ENCODE data around the gene CACNB3. TPM values are rescaled to one million over a fixed set of nuclear protein-coding genes. Genes with fewer than 3 reads are reported as not detected.

Gene CACNB3
- total and polyA plus RNA-seq, 2 of the 8 experiments (the other 6 are each of a cell fraction or from before 2014, with no cell fraction given) = 12.5 to 16.0 TPM

- no peak overlapping the region for H3K27ac ChIP-seq (ENCODE audit: low read depth, low read length)
- H3K27me3 ChIP-seq (replicated peaks in 1 of 4; ENCODE audit: control insufficient read depth in 3 of 4, extremely low read depth in 1 of 4, insufficient read depth in 3 of 4, low read length in 3 of 4) = no peaks in the 10 kb centered on the region
- H4K5ac ChIP-seq (ENCODE audit: insufficient read length, low read depth, low read length) = no peak overlapping the region
- FAIRE-seq (peak; percentile 93), DNase-seq (ENCODE audit: low read depth in 1 of 2, low spot score in 2 of 2) (peak in 1 of 2 experiments; percentile 90)
- H3K9ac ChIP-seq (replicated peaks in 1 of 4; ENCODE audit: extremely low read depth in 1 of 4, low read depth in 3 of 4, low read length in 3 of 4) = no peak overlapping the region
- CTCF ChIA-PET (ENCODE audit: partially characterized antibody) = interaction anchor here (0.5 to 11.1 kb wide), 39 partner anchors 10 to 640 kb away, joined by 3 to 205 read pairs (median 4); no protein-coding TSS in a partner anchor
- H3K23me2 ChIP-seq (ENCODE audit: low read depth, low read length) = no peaks in the 10 kb centered on the region
- 0 out of 4 replicates have a peak overlapping the region, but pooled peaks of 1 of the 2 experiments have one; percentile 7 for H3K4me2 ChIP-seq (ENCODE audit: insufficient read depth in 1 of 2, low read depth in 2 of 2, low read length in 2 of 2)
- POLR2A ChIA-PET (ENCODE audit: partially characterized antibody) = interaction anchor here (0.7 to 2.1 kb wide), 6 partner anchors 17 to 113 kb away, joined by 3 to 4 read pairs (median 3); partner anchors contain the start of gene KANSL2
- peak overlapping the region; percentile 87; the same call in 1 of the 2 replicates for H2AFZ ChIP-seq (ENCODE audit: low read length)
- H2BK120ac ChIP-seq (replicated peaks; ENCODE audit: low read depth, low read length) = no peak overlapping the region
- no peak overlapping the region for H2BK20ac ChIP-seq (ENCODE audit: low read length)
- H2BK15ac ChIP-seq (ENCODE audit: low read length) = no peak overlapping the region
- no peak overlapping the region for H3K4ac ChIP-seq (replicated peaks; ENCODE audit: insufficient read length, low read depth, low read length)
- no peak overlapping the region for H3K23ac ChIP-seq (ENCODE audit: insufficient read length)
- H3K79me1 ChIP-seq (ENCODE audit: low read depth, low read length) = no peaks in the 10 kb centered on the region
- H3K18ac ChIP-seq (ENCODE audit: extremely low read depth, low read length) = 0 out of 2 replicates have a peak overlapping the region, but pooled peaks have one; percentile 26
- H2AK5ac ChIP-seq (ENCODE audit: low read depth, low read length) = no peak overlapping the region
- H3K9me3 ChIP-seq (ENCODE audit: insufficient read depth in 2 of 2, low read depth in 1 of 2, low read length in 1 of 2) = no peaks in the 10 kb centered on the region
- no peak overlapping the region for H3K56ac ChIP-seq (replicated peaks; ENCODE audit: insufficient read length, low read depth, low read length)
- H2BK5ac ChIP-seq (ENCODE audit: low read depth, low read length) = no peak overlapping the region
- no peak overlapping the region for H4K8ac ChIP-seq (ENCODE audit: extremely low read depth, insufficient read depth, low read length)
- H3K4me3 ChIP-seq (ENCODE audit: extremely low read depth in 1 of 4, insufficient read depth in 2 of 4, low read depth in 3 of 4, low read length in 4 of 4) = no peak overlapping the region
- H4K91ac ChIP-seq (replicated peaks; ENCODE audit: insufficient read length, low read length) = no peak overlapping the region
- H3K79me2 ChIP-seq (ENCODE audit: control insufficient read depth in 1 of 2, insufficient read depth in 2 of 2, low read length in 2 of 2) = no peaks in the 10 kb centered on the region
- no peaks in the 10 kb centered on the region for H3K36me3 ChIP-seq (ENCODE audit: control insufficient read depth in 2 of 4, insufficient read depth in 4 of 4, low read length in 3 of 4)
- no peak overlapping the region for H3K14ac ChIP-seq (ENCODE audit: insufficient read length)
- no peak overlapping the region; the same call in 1 of the 2 replicates for H2BK12ac ChIP-seq (ENCODE audit: low read depth, low read length)
- WGBS, 2 experiments (ENCODE audit: extremely low coverage in 1 of 2, insufficient coverage in 1 of 2, insufficient read length in 1 of 2, insufficient replicate concordance in 2 of 2, low coverage in 1 of 2, low lambda C conversion rate in 2 of 2, missing lambda C conversion rate in 1 of 2) = 27% methylated on average over 12 of the region's 12 CpGs; no CpG with 5 or more reads in 1 of the 2 experiments
- H3K4me1 ChIP-seq (replicated peaks in 1 of 4; ENCODE audit: control insufficient read depth in 3 of 4, insufficient read depth in 4 of 4, low read length in 3 of 4) = no peaks in the 10 kb centered on the region
- H4K20me1 ChIP-seq (replicated peaks in 1 of 2; ENCODE audit: control insufficient read depth in 1 of 2, insufficient read depth in 2 of 2, low read length in 2 of 2) = no peaks in the 10 kb centered on the region
- TF ChIP-seq SP1 (IDR thresholded peaks at IDR 0.05; ENCODE audit: low read depth, low read length) = no peak
- no peak for TF ChIP-seq NANOG (IDR thresholded peaks at IDR 0.05; ENCODE audit: insufficient read depth, low read depth, low read length, poor library complexity, severe bottlenecking)
- no peak for TF ChIP-seq EZH2 (IDR thresholded peaks at IDR 0.05; ENCODE audit: low read depth, low read length, severe bottlenecking)
- peak; percentile 47; the same call in 1 of the 2 replicates for TF ChIP-seq CEBPB (IDR thresholded peaks at IDR 0.05; ENCODE audit: low read depth, low read length)
- no peak for TF ChIP-seq MAX (IDR thresholded peaks at IDR 0.05)
- TF ChIP-seq BACH1 (IDR thresholded peaks at IDR 0.05; ENCODE audit: low read length) = no peak
- peak; percentile 23; the same call in 1 of the 2 replicates for TF ChIP-seq KDM1A (IDR thresholded peaks at IDR 0.05; ENCODE audit: borderline replicate concordance, low read length)
- peak; percentile 70 to 99 (median 95) for TF ChIP-seq CTCF (IDR thresholded peaks at IDR 0.05; ENCODE audit: control extremely low read depth in 1 of 3, insufficient read depth in 1 of 3, low read depth in 1 of 3, low read length in 3 of 3)
Measured at GRCh38 chr12:48795550-48796455, 22.5 kb upstream of the CACNB3 start.

All from H1 (cell line).